ENCODE measurements around the gene AOX1. TPM values are rescaled to one million over a fixed set of nuclear protein-coding genes. Genes with fewer than 3 reads are reported as not detected.

Gene AOX1
- total RNA-seq, 4 donors from 2014 or later: 87.3 to 221 (median 135) TPM

DNA sequence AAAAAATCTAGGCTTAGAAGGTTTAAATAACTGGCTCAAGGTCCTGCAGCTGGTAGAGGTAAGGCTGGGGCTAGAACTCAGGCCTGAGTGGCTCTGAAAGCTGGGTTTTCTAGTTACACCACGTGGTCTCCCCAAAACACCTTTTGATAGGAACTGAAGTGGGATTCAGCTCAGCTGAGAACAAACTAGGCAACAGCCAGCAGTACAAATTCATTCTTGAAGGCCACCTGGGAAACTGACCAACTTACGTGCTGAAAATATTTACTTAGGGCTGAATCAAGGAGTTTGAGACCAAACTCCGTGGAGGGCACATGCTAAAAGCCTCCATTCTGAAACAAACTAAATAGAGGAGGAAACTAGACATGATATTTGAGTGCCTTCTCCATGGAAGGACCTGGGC lies 67.2 kb downstream of the AOX1 start:
- WGBS, 2 donors: 80 to 89% methylated on average over 3 of the region's 3 CpGs
- no peaks in the 10 kb centered on the region for H3K27me3 ChIP-seq
- no peak overlapping the region for H3K4me3 ChIP-seq
- no peaks in the 10 kb centered on the region for H3K9me3 ChIP-seq
- TF ChIP-seq POLR2A (IDR thresholded peaks at IDR 0.05) (no peak), EP300 (IDR thresholded peaks at IDR 0.05) (no peak)
- TF ChIP-seq, protein P1, sequence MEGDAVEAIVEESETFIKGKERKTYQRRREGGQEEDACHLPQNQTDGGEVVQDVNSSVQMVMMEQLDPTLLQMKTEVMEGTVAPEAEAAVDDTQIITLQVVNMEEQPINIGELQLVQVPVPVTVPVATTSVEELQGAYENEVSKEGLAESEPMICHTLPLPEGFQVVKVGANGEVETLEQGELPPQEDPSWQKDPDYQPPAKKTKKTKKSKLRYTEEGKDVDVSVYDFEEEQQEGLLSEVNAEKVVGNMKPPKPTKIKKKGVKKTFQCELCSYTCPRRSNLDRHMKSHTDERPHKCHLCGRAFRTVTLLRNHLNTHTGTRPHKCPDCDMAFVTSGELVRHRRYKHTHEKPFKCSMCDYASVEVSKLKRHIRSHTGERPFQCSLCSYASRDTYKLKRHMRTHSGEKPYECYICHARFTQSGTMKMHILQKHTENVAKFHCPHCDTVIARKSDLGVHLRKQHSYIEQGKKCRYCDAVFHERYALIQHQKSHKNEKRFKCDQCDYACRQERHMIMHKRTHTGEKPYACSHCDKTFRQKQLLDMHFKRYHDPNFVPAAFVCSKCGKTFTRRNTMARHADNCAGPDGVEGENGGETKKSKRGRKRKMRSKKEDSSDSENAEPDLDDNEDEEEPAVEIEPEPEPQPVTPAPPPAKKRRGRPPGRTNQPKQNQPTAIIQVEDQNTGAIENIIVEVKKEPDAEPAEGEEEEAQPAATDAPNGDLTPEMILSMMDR (IDR thresholded peaks at IDR 0.05): no peak
- H3K4me1 ChIP-seq: peaks cover 0 to 9% (median 0%) of the 10 kb centered on the region in 4 donors
- DNase-seq (ENCODE audit: low spot score in 2 of 2): no peak
- H3K27ac ChIP-seq: no peak overlapping the region
- peaks cover 0 to 56% (median 0%) of the 10 kb centered on the region in 3 donors for H3K36me3 ChIP-seq

DNA sequence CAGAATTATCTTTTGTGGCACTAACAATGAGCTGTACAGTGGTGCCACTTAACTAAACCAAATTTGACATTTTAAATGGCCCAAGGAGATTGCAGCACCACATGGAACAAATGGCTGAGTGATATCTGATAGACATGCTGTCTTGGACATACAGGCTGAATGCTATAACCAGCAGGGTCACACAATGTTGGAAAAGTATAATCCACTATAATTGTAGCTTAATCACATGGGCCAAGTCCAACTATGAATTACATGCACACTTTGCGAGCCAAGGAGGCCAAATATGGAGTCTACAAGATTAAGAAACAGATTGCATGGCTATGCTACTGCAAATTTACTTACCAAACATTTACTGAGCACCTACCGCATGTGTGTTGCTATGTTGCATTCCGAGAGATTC lies 69.0 kb downstream of the AOX1 start:
- H3K4me3 ChIP-seq: no peak overlapping the region
- peaks cover 0 to 42% (median 0%) of the 10 kb centered on the region in 3 donors for H3K36me3 ChIP-seq
- DNase-seq (ENCODE audit: low spot score in 2 of 2): no peak
- no peak overlapping the region for H3K27ac ChIP-seq
- peaks cover 0 to 9% (median 0%) of the 10 kb centered on the region in 4 donors for H3K4me1 ChIP-seq
- H3K27me3 ChIP-seq: no peaks in the 10 kb centered on the region
- 93 to 95% methylated on average over 3 of the region's 3 CpGs for WGBS, 2 donors
- no peaks in the 10 kb centered on the region for H3K9me3 ChIP-seq
- no peak for TF ChIP-seq EP300 (IDR thresholded peaks at IDR 0.05)
- no peak for TF ChIP-seq POLR2A (IDR thresholded peaks at IDR 0.05)
- TF ChIP-seq, protein P1 (IDR thresholded peaks at IDR 0.05): no peak

DNA sequence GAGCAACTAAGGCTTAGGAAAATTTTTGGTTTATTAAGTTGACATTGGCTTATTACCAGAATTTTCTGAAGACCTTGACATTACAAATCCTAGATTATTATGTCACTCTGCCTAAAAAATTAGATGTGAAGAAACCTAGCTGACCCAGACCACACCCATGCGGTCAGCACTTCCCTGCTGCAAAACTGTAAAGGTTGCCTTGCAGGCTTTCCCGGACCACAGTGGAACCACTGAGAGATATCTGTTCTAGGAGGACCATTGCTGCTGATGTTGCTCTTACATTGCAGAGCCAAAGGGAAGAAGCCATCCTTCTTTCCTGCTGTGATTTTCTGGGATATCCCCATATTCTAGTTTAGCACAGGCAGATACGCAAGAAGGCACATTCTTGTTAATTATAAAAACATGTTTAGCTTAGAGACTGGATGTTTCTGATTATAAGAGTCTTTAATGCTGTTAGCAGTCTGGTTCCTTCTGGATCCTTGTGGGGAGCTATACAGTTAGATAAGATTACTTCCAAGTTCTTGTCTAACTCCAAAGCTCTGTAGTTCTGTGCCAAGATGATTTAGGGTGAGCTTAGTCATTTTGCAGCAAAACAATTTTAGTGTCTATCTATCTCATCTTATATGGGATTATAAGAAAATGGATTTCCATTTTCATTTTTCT lies 70.2 kb downstream of the AOX1 start:
- H3K4me3 ChIP-seq: no peak overlapping the region
- TF ChIP-seq POLR2A (IDR thresholded peaks at IDR 0.05) (no peak), EP300 (IDR thresholded peaks at IDR 0.05) (no peak)
- TF ChIP-seq, protein P1 (IDR thresholded peaks at IDR 0.05): no peak

DNA sequence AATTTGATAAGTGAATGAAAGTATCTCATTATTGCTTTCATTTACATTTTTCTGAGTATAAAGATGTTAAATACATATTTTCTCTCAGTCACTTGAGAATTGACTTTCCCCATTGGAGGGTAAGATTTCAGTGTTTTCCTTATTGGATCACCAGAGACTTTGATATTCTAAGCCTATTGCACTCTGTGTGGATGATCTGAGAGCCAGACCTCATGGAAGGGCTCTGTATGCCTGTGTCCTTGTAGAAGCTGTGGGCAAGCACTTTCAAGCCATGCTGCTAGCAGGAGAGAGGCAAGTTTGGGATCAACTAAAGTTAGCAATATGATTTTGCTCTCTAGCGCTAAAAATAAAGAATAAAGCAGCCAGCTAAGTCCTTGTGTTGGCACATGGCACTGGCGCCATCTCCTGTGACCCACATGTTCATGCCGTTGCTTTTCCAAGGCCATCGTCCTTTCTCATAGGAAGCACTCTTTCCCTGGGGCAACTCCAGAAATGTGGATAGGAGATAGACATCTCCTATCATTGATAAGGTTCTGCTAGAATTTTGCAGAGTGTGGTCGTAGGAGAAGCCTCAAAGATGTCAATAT lies 72.6 kb downstream of the AOX1 start:
- 72 to 83% methylated on average over 5 of the region's 5 CpGs for WGBS, 2 donors
- H3K27me3 ChIP-seq: no peaks in the 10 kb centered on the region
- H3K9me3 ChIP-seq: no peaks in the 10 kb centered on the region
- peaks cover 0 to 9% (median 0%) of the 10 kb centered on the region in 4 donors for H3K4me1 ChIP-seq
- TF ChIP-seq EP300 (IDR thresholded peaks at IDR 0.05) (no peak), POLR2A (IDR thresholded peaks at IDR 0.05) (no peak)
- TF ChIP-seq, protein P1 (IDR thresholded peaks at IDR 0.05): no peak
- no peak overlapping the region for H3K4me3 ChIP-seq
- no peak for DNase-seq (ENCODE audit: low spot score in 2 of 2)
- no peak overlapping the region for H3K27ac ChIP-seq
- peaks cover 0 to 9% (median 0%) of the 10 kb centered on the region in 3 donors for H3K36me3 ChIP-seq

More for the DNA sequence above, 70.2 kb downstream of the AOX1 start:
- Histone ChIP-seq H3K36me3 (peaks cover 0 to 30% (median 0%) of the 10 kb centered on the region in 3 donors), H3K9me3 (no peaks in the 10 kb centered on the region), H3K27me3 (no peaks in the 10 kb centered on the region), H3K4me1 (peaks cover 0 to 9% (median 0%) of the 10 kb centered on the region in 4 donors), H3K27ac (no peak overlapping the region)
- WGBS, 2 donors: 74 to 77% methylated on average over 3 of the region's 3 CpGs
- DNase-seq (ENCODE audit: low spot score in 2 of 2): no peak

DNA sequence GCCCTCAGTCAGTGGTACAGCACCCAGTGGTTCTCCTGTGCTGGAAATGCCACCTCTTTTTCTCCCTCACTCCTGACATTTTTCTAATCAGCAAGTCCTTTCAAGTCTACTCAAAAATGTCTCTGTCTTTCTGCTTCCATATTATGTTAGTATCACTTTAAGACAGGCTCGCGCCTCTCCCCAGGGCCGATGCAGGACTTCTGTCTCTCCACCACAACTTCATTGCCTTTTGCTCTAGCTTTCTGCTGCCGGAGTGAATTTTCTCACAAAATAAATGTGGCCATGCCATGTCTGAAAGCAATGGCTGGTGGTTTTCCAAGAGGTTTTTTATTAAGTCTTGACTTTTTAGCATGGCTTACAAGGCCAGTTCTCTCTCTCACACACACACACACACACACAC lies 73.6 kb downstream of the AOX1 start:
- WGBS, 2 donors: 58 to 63% methylated on average over 4 of the region's 4 CpGs
- Histone ChIP-seq H3K36me3 (peaks cover 0 to 5% (median 0%) of the 10 kb centered on the region in 3 donors), H3K4me1 (peaks cover 0 to 9% (median 0%) of the 10 kb centered on the region in 4 donors), H3K27me3 (no peaks in the 10 kb centered on the region), H3K27ac (no peak overlapping the region), H3K4me3 (no peak overlapping the region), H3K9me3 (no peaks in the 10 kb centered on the region)
- TF ChIP-seq POLR2A (IDR thresholded peaks at IDR 0.05) (no peak), EP300 (IDR thresholded peaks at IDR 0.05) (no peak)
- TF ChIP-seq, protein P1 (IDR thresholded peaks at IDR 0.05): no peak
- DNase-seq (ENCODE audit: low spot score in 2 of 2): no peak
